ENCODE measurements around the gene DUOXA2. TPM values are rescaled to one million over a fixed set of nuclear protein-coding genes. Genes with fewer than 3 reads are reported as not detected.
A peak's percentile ranks its signal among the peaks of the same experiment; 100 is the strongest.

The DUOXA2 gene
- total RNA-seq, 1 donor from 2014 or later, result not detected

DNA sequence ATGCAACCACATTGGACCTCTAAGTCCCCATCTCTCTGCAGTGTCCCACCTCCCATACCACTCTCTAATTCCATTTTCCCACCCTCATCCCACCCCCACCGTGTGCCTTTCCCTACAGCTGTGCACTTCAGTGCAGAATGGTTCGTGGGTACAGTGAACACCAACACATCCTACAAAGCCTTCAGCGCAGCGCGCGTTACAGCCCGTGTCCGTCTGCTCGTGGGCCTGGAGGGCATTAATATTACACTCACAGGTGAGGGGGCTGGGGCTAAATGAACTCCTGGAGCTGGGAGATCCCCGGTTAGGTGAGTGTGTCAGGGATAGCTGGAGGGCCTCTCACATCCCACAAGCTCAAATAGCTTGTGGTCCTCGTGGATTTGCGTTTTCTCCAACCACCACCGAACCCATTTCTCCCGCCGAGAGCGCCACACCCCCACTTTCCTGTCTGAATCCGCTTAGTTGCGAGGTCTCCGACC lies 1.9 kb downstream of the DUOXA2 start:
- H3K9me3 Mint-ChIP-seq, result no peaks in the 10 kb centered on the region
- intact Hi-C loops (cut with micrococcal nuclease), result loop anchor here (5.0 kb wide), 1 partner anchor 261 kb away; the partner anchor contains the start of gene GATM
- H3K27me3 Mint-ChIP-seq (ENCODE audit: insufficient read depth), result peaks cover 76% of the 10 kb centered on the region
- DNase-seq (ENCODE audit: low spot score), result no peak
- no peak overlapping the region for H3K27ac Mint-ChIP-seq
- no peak overlapping the region for H3K4me3 Mint-ChIP-seq
- peaks cover 32% of the 10 kb centered on the region for H3K4me1 Mint-ChIP-seq (ENCODE audit: low read depth)
- H3K36me3 Mint-ChIP-seq (ENCODE audit: low read depth), result peaks cover 3% of the 10 kb centered on the region

DNA sequence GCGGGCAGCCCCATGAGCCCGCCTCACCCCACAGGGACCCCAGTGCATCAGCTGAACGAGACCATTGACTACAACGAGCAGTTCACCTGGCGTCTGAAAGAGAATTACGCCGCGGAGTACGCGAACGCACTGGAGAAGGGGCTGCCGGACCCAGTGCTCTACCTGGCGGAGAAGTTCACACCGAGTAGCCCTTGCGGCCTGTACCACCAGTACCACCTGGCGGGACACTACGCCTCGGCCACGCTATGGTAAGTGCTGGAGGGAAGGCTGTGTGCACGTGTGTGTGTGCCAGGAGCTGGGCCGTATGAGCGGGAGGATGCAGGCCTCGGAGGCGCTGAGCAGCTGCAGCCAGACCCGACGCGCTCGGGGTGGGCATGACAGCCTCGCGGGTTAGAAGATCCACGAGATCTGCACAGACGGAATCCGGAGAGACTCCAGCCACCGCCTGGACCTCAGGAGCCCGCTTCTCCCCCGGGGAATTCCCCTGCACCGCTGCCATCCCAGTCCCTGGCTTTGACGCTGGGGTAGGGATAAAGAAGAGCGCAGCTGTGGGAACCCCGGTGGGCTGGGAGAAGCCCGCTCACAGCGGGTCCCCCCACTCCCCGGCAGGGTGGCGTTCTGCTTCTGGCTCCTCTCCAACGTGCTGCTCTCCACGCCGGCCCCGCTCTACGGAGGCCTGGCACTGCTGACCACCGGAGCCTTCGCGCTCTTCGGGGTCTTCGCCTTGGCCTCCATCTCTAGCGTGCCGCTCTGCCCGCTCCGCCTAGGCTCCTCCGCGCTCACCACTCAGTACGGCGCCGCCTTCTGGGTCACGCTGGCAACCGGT lies 2.6 kb downstream of the DUOXA2 start:
- Mint-ChIP-seq H3K36me3 (ENCODE audit: low read depth) (peaks cover 3% of the 10 kb centered on the region), H3K4me3 (no peak overlapping the region), H3K27me3 (ENCODE audit: insufficient read depth) (peaks cover 79% of the 10 kb centered on the region), H3K4me1 (ENCODE audit: low read depth) (peaks cover 32% of the 10 kb centered on the region), H3K27ac (no peak overlapping the region), H3K9me3 (no peaks in the 10 kb centered on the region)
- DNase-seq (ENCODE audit: low spot score), result no peak
- intact Hi-C loops (cut with micrococcal nuclease), result loop anchor here (5.0 kb wide), 1 partner anchor 261 kb away; the partner anchor contains the start of gene GATM

DNA sequence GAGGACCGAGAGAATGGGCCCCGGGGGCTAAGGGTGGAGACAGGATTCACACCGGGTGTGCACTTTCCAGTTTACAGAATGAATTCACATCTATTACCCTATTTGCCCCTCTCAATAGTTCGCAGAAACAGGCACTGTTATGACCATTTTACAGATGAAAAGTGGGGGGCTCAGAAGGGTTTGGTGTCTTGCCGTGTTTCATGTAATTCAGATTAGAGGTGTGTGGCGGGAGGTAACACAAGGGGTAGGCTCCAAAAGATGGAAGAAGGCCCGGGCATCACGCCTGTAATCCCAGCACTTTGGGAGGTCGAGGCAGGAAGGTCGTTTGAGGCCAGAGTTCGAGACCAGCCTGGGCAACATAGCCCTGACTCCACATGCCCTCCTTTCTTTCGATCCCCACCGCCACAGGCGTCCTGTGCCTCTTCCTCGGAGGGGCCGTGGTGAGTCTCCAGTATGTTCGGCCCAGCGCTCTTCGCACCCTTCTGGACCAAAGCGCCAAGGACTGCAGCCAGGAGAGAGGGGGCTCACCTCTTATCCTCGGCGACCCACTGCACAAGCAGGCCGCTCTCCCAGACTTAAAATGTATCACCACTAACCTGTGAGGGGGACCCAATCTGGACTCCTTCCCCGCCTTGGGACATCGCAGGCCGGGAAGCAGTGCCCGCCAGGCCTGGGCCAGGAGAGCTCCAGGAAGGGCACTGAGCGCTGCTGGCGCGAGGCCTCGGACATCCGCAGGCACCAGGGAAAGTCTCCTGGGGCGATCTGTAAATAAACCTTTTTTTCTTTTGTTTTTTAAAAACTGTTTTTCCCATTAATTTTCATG lies 3.4 kb downstream of the DUOXA2 start:
- H3K27ac Mint-ChIP-seq, result peak overlapping the region; percentile 74
- no peak for DNase-seq (ENCODE audit: low spot score)
- intact Hi-C loops (cut with micrococcal nuclease), result loop anchor here (2.0 to 5.0 kb wide), 2 partner anchors 260 to 339 kb away; partner anchors contain the start of gene GATM
- peaks cover 26% of the 10 kb centered on the region for H3K4me1 Mint-ChIP-seq (ENCODE audit: low read depth)
- H3K9me3 Mint-ChIP-seq, result no peaks in the 10 kb centered on the region
- H3K4me3 Mint-ChIP-seq, result peak overlapping the region; percentile 70
- H3K27me3 Mint-ChIP-seq (ENCODE audit: insufficient read depth), result peaks cover 72% of the 10 kb centered on the region
- H3K36me3 Mint-ChIP-seq (ENCODE audit: low read depth), result peaks cover 3% of the 10 kb centered on the region

DNA sequence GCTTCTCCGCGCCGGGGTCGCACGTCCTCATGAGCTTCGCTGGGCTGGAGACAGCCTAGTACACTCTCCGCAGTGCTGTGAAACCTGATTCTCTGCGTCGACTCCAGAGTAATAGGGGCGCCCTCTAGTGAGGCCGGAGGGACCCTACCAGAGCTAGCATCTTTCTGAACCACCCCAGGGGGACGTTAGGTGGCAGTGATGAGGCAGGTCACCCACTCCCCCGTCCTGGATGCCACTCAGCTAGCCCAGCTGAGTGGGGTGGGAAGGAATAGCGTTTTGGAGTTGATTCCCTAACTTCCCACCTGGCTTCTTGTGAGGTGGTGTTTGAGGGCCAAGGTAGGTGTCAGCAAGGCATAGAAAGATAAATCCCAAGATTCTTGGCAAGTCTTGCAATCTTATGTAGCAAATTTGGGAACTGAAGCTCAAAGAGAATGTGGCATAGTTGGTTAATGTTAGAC lies 4.0 kb downstream of the DUOXA2 start:
- intact Hi-C loops (cut with micrococcal nuclease), result loop anchor here (2.0 to 5.0 kb wide), 2 partner anchors 259 to 339 kb away; partner anchors contain the start of gene GATM
- peaks cover 26% of the 10 kb centered on the region for H3K4me1 Mint-ChIP-seq (ENCODE audit: low read depth)
- no peaks in the 10 kb centered on the region for H3K9me3 Mint-ChIP-seq
- peak; percentile 75 for DNase-seq (ENCODE audit: low spot score)
- peaks cover 67% of the 10 kb centered on the region for H3K27me3 Mint-ChIP-seq (ENCODE audit: insufficient read depth)
- H3K36me3 Mint-ChIP-seq (ENCODE audit: low read depth), result peaks cover 3% of the 10 kb centered on the region
- peak overlapping the region; percentile 70 for H3K4me3 Mint-ChIP-seq
- peak overlapping the region; percentile 74 for H3K27ac Mint-ChIP-seq

DNA sequence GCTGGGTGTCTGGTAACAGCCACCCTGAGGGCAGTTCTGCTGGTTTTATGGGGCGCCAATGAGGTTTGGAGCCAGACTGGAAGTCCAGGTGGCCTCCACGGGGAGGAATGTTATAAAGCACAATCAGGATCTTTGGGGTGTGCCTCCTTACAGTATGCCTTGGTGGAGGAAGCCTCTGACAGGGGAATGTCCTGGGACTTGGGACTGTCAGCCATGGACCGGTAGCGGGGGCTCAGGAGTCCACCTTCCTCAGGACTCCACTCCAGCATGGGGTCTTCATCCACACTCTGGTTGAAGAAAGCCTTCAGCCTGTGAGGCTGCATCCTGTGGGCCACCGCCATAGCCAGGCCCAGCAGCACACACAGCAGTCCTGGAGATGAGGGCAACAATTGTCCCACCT lies 4.9 kb downstream of the DUOXA2 start:
- H3K9me3 Mint-ChIP-seq, result no peaks in the 10 kb centered on the region
- H3K27me3 Mint-ChIP-seq (ENCODE audit: insufficient read depth), result peaks cover 67% of the 10 kb centered on the region
- no peak for DNase-seq (ENCODE audit: low spot score)
- peaks cover 22% of the 10 kb centered on the region for H3K4me1 Mint-ChIP-seq (ENCODE audit: low read depth)
- no peak overlapping the region for H3K4me3 Mint-ChIP-seq
- no peak overlapping the region for H3K27ac Mint-ChIP-seq
- intact Hi-C loops (cut with micrococcal nuclease), result loop anchor here (2.0 to 5.0 kb wide), 2 partner anchors 258 to 338 kb away; partner anchors contain the start of gene GATM
- peaks cover 1% of the 10 kb centered on the region for H3K36me3 Mint-ChIP-seq (ENCODE audit: low read depth)

DNA sequence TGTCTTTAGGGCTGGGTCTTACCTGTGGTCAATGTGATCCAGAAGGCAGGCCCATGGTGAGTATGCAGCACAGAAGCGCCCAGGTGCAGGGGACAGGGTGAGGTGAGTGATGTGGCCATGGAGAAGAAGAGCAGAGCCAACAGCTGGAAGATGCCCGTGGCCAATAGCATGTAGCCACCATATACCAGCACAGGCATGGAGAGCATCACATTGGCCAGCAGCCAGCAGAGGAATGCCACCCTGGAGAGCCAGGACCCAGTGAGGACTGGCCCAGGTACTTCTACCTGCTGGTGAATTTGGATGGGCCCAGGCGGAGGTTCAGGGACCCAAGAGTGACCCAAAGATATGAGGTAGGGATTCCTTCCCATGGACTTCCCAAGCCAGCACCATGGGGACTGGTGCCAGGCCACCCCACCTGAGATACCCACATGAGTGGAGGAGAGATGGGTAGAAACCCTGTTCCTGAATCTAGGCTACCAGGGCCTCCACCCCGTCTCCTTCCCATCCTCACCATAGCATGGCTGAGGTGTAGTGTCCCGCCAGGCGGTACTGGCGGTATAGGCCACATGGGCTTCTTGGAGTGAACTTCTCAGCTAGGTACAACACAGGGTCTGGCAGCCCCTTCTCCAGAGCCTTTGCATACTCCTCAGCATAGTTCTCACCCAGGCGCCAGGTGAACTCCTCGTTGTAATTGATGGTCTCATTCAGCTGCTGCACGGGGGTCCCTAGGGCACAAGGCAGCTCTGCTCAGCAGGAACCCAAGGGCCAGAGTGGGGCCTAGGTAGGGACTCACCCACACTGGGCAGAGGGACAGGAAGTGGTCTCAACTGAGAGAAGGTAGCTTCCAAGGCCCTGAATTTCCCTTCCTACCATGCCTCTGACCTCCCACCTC lies 6.2 kb downstream of the DUOXA2 start:
- H3K36me3 Mint-ChIP-seq (ENCODE audit: low read depth), result no peaks in the 10 kb centered on the region
- no peak overlapping the region for H3K27ac Mint-ChIP-seq
- no peaks in the 10 kb centered on the region for H3K9me3 Mint-ChIP-seq
- no peak overlapping the region for H3K4me3 Mint-ChIP-seq
- DNase-seq (ENCODE audit: low spot score), result no peak
- H3K4me1 Mint-ChIP-seq (ENCODE audit: low read depth), result peaks cover 19% of the 10 kb centered on the region
- peaks cover 64% of the 10 kb centered on the region for H3K27me3 Mint-ChIP-seq (ENCODE audit: insufficient read depth)
- intact Hi-C loops (cut with micrococcal nuclease), result no loop called here

DNA sequence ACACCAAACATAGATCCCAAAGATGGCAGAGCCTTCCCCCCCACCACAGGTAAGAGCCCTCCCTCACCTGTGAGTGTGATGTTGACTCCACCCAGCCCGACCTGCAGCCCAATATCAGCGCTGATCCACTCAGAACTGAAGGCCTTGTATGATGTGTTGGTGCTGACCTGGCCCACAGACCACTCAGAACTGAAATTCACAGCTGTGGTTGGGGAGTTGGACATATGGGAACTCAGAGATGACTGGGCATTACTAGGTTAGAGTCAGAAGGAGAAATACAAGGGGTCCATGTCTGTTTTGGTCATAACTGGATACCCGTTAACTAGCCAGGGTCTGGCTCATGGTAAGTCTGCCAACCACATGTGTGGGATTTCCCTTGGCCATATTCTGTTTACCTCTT lies 6.9 kb downstream of the DUOXA2 start:
- Mint-ChIP-seq H3K27ac (no peak overlapping the region), H3K36me3 (ENCODE audit: low read depth) (no peaks in the 10 kb centered on the region), H3K4me3 (no peak overlapping the region), H3K9me3 (no peaks in the 10 kb centered on the region), H3K4me1 (ENCODE audit: low read depth) (peaks cover 19% of the 10 kb centered on the region), H3K27me3 (ENCODE audit: insufficient read depth) (peaks cover 64% of the 10 kb centered on the region)
- intact Hi-C loops (cut with micrococcal nuclease), result no loop called here
- no peak for DNase-seq (ENCODE audit: low spot score)

DNA sequence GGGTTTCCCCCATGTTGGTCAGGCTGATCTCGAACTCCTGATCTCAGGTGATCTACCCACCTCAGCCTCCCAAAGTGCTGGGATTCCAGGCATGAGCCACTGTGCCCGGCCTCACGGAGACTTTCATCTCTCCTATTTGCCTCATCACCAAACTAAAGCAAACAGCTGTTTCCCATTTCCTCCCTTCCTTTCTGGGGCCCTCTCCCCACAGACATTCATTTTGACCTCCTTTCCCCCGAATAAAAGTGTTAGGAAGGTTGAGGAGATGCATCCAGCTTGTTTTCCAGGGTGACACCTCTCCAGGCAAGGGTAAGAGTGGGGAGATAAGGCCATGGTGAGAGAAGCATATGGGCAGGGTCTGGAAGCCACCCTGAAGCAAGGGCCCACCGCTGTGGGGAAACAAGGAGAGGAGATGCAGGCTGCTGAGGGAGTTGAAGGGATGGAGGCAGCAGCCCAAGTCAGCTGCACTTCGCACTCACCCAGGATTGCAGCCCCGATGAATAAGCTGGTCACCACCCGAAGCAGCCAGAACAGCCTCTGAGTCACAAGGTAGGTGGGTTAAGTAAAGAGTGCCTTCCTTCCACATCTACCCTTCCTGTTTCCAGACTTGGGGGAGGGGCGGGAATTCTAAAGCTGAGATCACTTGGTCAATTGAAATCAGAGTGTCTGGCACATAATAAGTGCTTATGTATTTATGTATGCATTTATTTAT lies 7.7 kb downstream of the DUOXA2 start:
- Mint-ChIP-seq H3K27me3 (ENCODE audit: insufficient read depth) (peaks cover 63% of the 10 kb centered on the region), H3K4me1 (ENCODE audit: low read depth) (peaks cover 14% of the 10 kb centered on the region), H3K27ac (no peak overlapping the region), H3K36me3 (ENCODE audit: low read depth) (no peaks in the 10 kb centered on the region), H3K4me3 (no peak overlapping the region), H3K9me3 (no peaks in the 10 kb centered on the region)
- intact Hi-C loops (cut with micrococcal nuclease), result no loop called here
- no peak for DNase-seq (ENCODE audit: low spot score)

DNA sequence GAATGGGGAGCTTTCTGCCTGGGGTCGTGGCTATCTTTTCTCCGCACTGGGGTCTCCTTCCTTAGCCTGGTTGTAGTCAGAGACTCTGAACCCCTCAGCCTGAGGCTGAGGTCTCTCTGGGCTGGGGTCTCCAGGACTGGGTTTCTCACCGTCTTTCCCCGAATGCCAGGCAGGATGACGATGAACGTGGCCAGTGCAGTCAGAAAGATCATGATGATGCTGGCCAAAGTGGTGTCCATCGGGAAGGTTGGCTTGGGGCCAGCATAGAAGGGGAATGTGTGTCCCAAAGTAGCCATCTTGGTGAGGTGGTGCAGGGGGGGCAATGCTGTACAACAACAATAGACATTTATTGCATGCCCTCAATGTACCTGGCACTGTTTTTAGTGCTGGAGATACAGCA lies 8.6 kb downstream of the DUOXA2 start:
- no peak for DNase-seq (ENCODE audit: low spot score)
- intact Hi-C loops (cut with micrococcal nuclease), result no loop called here
- Mint-ChIP-seq H3K9me3 (no peaks in the 10 kb centered on the region), H3K36me3 (ENCODE audit: low read depth) (no peaks in the 10 kb centered on the region), H3K4me1 (ENCODE audit: low read depth) (peaks cover 8% of the 10 kb centered on the region), H3K27me3 (ENCODE audit: insufficient read depth) (peaks cover 60% of the 10 kb centered on the region), H3K4me3 (no peak overlapping the region), H3K27ac (no peak overlapping the region)

DNA sequence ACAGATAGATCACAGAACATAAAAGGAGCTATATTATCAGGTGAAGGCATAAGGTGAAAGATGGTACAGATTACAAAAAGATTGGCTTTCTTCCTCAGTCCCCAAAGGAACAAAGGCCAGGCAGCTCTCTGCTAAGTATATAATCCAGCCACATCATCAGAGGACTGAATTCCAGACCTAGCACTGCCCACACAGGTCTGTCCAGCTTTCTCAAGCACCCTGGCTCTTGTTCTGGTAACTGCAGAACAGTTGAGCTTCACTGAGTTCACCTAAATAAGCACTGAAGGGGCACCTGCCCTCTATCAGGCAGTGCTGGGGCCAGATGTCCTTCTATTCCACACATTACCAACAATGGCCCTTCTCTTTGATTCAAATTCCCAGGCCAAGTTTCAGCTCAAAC lies 9.3 kb downstream of the DUOXA2 start:
- Mint-ChIP-seq H3K9me3 (no peaks in the 10 kb centered on the region), H3K36me3 (ENCODE audit: low read depth) (no peaks in the 10 kb centered on the region), H3K27ac (no peak overlapping the region), H3K4me1 (ENCODE audit: low read depth) (peaks cover under 1% of the 10 kb centered on the region), H3K27me3 (ENCODE audit: insufficient read depth) (peaks cover 60% of the 10 kb centered on the region), H3K4me3 (no peak overlapping the region)
- intact Hi-C loops (cut with micrococcal nuclease), result no loop called here
- no peak for DNase-seq (ENCODE audit: low spot score)

DNA sequence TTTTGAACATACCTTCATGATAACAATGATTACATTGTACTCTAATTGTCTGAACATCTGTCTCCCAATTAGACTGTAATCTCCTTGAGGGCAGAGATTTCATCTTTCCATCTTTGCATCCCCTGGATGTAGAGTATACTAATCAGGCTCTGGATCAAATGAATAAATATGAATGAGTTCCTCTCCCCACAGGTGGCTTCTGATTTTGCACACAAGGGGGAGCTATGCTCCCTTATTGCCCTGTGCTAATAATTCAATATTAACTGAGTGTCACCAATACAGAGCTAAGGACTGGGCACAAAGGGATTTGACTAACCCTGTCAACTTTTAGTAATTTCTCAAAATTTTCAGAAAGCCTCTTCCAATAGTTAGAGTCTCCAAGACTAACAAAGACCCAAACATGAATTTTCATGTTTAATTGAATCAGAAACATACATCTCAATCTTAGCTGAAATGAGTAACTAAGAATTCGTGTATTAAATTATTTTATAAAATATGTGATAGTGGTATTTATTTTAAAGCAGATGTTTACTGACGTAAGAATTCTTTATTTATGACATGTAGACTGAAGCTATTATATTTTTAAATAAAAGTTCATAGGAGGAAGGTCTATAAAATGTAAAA lies 12.5 kb downstream of the DUOXA2 start:
- Mint-ChIP-seq H3K4me3 (no peak overlapping the region), H3K27me3 (ENCODE audit: insufficient read depth) (peaks cover 64% of the 10 kb centered on the region), H3K4me1 (ENCODE audit: low read depth) (no peaks in the 10 kb centered on the region), H3K36me3 (ENCODE audit: low read depth) (no peaks in the 10 kb centered on the region), H3K27ac (no peak overlapping the region), H3K9me3 (no peaks in the 10 kb centered on the region)
- DNase-seq (ENCODE audit: low spot score), result no peak
- intact Hi-C loops (cut with micrococcal nuclease), result loop anchor here (1.0 kb wide), 2 partner anchors 75 to 273 kb away; no protein-coding TSS in a partner anchor

All from activated T-helper 1 cell treated with anti-CD3 and anti-CD28 coated beads, Interleukin-12 subunit alpha, Interleukin-12 subunit beta, Interleukin-2, Interleukin-4 antibody, amounts not matched to agents 30 ng/mL and 10 ng/mL and 1 ng/mL, durations not matched to agents 14 hours and 24 hours and 36 hours (primary cell).